A673 (cell line): ENCODE results near the gene PDE5A. TPM values are rescaled to one million over a fixed set of nuclear protein-coding genes. Genes with fewer than 3 reads are reported as not detected.
"Not testable (repeated sequence)": the region's sequence is repeated elsewhere in the genome, so short reads cannot be mapped to it uniquely, and the experiment has no call there.

Source experiments
- BruUV-seq: library from RNA; stranded (reverse); fragments of 400-500 nt; replicated peaks from 2 replicates; lab custom pipeline; 2021; lab: Mats Ljungman, UMichigan
- CTCF ChIA-PET: fragments of 300-600 bp; sonication (Branson Sonifier 250); formaldehyde crosslinking; loops from one replicate; lab custom pipeline; 2022; ENCODE audit warnings: antibody characterized with exemption; lab: Charles Lee
- POLR2A ChIA-PET: fragments of 300-600 bp; sonication (Branson Sonifier 250); formaldehyde crosslinking; loops from one replicate; lab custom pipeline; 2022; ENCODE audit warnings: antibody characterized with exemption; ENCODE audit not compliant: low non-redundant PET; lab: Charles Lee
- DNase-seq: peaks from one replicate; pipeline ENCODE4 v3.0.0-alpha.2; 2015; ENCODE audit warnings: low spot score
- H3K27ac ChIP-seq: fragments of 200-600 bp; sonication (generic); 2 replicates; pipeline ENCODE4 v1.5.1; 2016; ENCODE audit warnings: mixed run types, low read depth, mild to moderate bottlenecking, mixed read lengths, antibody characterized with exemption, low read length; ENCODE audit not compliant: poor library complexity, severe bottlenecking
- H3K27me3 ChIP-seq: fragments of 200-600 bp; sonication (generic); replicated peaks from 2 replicates; pipeline ENCODE4 v1.6.1; 2017; ENCODE audit warnings: mixed run types, low read depth, mild to moderate bottlenecking, mixed read lengths, antibody characterized with exemption, low read length; ENCODE audit not compliant: insufficient read depth, poor library complexity
- H3K36me3 ChIP-seq: fragments of 200-600 bp; sonication (generic); 2 replicates; pipeline ENCODE4 v1.6.1; 2016; ENCODE audit warnings: mixed run types, mild to moderate bottlenecking, mixed read lengths, antibody characterized with exemption, low read length; ENCODE audit not compliant: insufficient read depth, poor library complexity, severe bottlenecking
- H3K4me1 ChIP-seq: fragments of 200-600 bp; sonication (generic); 2 replicates; pipeline ENCODE4 v1.6.1; 2017; ENCODE audit warnings: mixed run types, mild to moderate bottlenecking, mixed read lengths, antibody characterized with exemption, low read length; ENCODE audit not compliant: insufficient read depth, poor library complexity, severe bottlenecking
- H3K4me3 ChIP-seq: fragments of 200-600 bp; sonication (generic); 2 replicates; pipeline ENCODE4 v1.5.1; 2016; ENCODE audit warnings: low read depth, mixed run types, mild to moderate bottlenecking, mixed read lengths, low read length; ENCODE audit not compliant: poor library complexity, severe bottlenecking
- H3K9me3 ChIP-seq: fragments of 200-600 bp; sonication (generic); 2 replicates; pipeline ENCODE4 v1.6.1; 2016; ENCODE audit warnings: mixed run types, low read depth, mild to moderate bottlenecking, mixed read lengths, antibody characterized with exemption, low read length; ENCODE audit not compliant: poor library complexity, severe bottlenecking
- EZH2 ChIP-seq: fragments of 200-600 bp; sonication (generic); IDR thresholded peaks from 2 replicates; pipeline ENCODE4 v1.6.1; 2017; ENCODE audit warnings: borderline replicate concordance, low read depth, mild to moderate bottlenecking, mixed read lengths, antibody characterized with exemption, low read length; ENCODE audit not compliant: poor library complexity, severe bottlenecking
- intact Hi-C: fragments of 100-400 bp; cut with micrococcal nuclease; formaldehyde crosslinking; loops from one replicate; pipeline ENCODE4 v1.10.0; 2022; ENCODE audit not compliant: unreplicated experiment
- total RNA-seq: library from RNA; stranded (reverse); gene quantifications from 2 replicates; pipeline ENCODE4 v1.2.3, GENCODE V29; 2021
- TF ChIP-seq, protein P1 (sequence below): fragments of 300-800, 200-600 bp; sonication (generic); conservative IDR thresholded peaks from 2 replicates; pipeline ENCODE4 v1.5.1; 2017; ENCODE audit warnings: low read depth, mild to moderate bottlenecking, antibody characterized with exemption, low read length, moderate library complexity, mixed read lengths

PDE5A gene
- total RNA-seq, 1 experiment from 2014 or later = 1.2 TPM

DNA sequence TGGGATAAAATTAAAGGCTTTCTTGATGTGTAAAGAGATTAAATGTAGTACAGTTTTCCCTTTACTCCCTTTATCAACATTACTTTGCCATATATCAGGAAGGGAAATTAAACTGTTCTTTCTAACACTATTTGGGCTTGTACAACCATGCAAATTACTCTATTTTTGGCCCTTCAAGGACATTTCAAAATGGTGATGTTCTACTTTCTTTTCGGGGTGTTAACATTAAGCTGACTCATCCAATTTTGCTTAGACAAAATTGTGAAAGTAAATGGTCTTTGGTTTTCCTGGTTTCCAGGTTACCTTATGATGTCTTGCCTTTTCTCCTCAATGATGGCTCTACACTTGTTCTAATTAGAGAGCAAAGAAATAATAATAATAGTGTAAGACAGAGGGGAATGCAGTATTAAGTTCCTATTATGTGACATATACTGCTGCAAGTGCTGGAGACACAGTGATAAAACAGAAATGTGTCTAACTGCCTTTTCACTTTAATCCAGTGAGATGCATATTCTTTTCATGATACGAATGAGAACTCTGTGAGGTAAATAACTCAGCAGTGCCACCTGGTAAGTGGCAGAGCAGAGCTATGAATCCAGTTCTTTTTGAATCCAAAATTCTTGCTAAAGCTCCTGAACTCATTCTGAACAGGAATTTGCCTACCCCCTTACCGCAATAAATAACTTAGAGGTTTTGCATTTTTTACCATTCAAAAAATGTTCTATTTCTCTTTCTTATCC, 35.7 kb upstream of the PDE5A start:
- ChIA-PET POLR2A (no interaction called here), CTCF (no interaction called here)
- no peaks in the 10 kb centered on the region for H3K4me1 ChIP-seq
- no TSS peak for BruUV-seq
- no peak for DNase-seq
- no peaks in the 10 kb centered on the region for H3K27me3 ChIP-seq
- TF ChIP-seq, protein P1, sequence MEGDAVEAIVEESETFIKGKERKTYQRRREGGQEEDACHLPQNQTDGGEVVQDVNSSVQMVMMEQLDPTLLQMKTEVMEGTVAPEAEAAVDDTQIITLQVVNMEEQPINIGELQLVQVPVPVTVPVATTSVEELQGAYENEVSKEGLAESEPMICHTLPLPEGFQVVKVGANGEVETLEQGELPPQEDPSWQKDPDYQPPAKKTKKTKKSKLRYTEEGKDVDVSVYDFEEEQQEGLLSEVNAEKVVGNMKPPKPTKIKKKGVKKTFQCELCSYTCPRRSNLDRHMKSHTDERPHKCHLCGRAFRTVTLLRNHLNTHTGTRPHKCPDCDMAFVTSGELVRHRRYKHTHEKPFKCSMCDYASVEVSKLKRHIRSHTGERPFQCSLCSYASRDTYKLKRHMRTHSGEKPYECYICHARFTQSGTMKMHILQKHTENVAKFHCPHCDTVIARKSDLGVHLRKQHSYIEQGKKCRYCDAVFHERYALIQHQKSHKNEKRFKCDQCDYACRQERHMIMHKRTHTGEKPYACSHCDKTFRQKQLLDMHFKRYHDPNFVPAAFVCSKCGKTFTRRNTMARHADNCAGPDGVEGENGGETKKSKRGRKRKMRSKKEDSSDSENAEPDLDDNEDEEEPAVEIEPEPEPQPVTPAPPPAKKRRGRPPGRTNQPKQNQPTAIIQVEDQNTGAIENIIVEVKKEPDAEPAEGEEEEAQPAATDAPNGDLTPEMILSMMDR = no peak
- TF ChIP-seq EZH2 = no peak
- no peak overlapping the region for H3K4me3 ChIP-seq
- H3K9me3 ChIP-seq = no peaks in the 10 kb centered on the region
- intact Hi-C loops = no loop called here
- H3K36me3 ChIP-seq = no peaks in the 10 kb centered on the region
- H3K27ac ChIP-seq = no peak overlapping the region

- POLR2A ChIA-PET = no interaction called here
- no TSS peak for BruUV-seq
Measured at GRCh38 chr4:119663160-119663788, 34.7 kb upstream of the PDE5A start.

GRCh38 chr4:119662612-119663011, 34.0 kb upstream of the PDE5A start:
- H3K9me3 ChIP-seq, H3K27ac ChIP-seq, DNase-seq, CTCF ChIA-PET, H3K36me3 ChIP-seq, H3K27me3 ChIP-seq, BruUV-seq, intact Hi-C loops, POLR2A ChIA-PET, H3K4me3 ChIP-seq, H3K4me1 ChIP-seq: not testable (repeated sequence)

More at GRCh38 chr4:119663160-119663788, 34.7 kb upstream of the PDE5A start:
- CTCF ChIA-PET = no interaction called here
- Histone ChIP-seq H3K36me3 (no peaks in the 10 kb centered on the region), H3K4me3 (no peak overlapping the region), H3K4me1 (no peaks in the 10 kb centered on the region), H3K27me3 (no peaks in the 10 kb centered on the region), H3K27ac (no peak overlapping the region), H3K9me3 (no peaks in the 10 kb centered on the region)
- no peak for TF ChIP-seq EZH2
- TF ChIP-seq, protein P1 = no peak
- intact Hi-C loops = no loop called here
- no peak for DNase-seq
